ENCODE measurements around the gene LPAR5.
"Not testable (repeated sequence)": the region's sequence is repeated elsewhere in the genome, so short reads cannot be mapped to it uniquely, and the experiment has no call there.

The LPAR5 gene

GRCh38 chr12:6605421-6606330 is 30.1 kb downstream of the LPAR5 start:
- DNase-seq, result peak; percentile 48

- no peak for DNase-seq
Observed at GRCh38 chr12:6604259-6605029, 31.3 kb downstream of the LPAR5 start.

- peak; percentile 42 for DNase-seq
Observed at GRCh38 chr12:6603095-6603567, 32.6 kb downstream of the LPAR5 start.

GRCh38 chr12:6602526-6602925 is 33.2 kb downstream of the LPAR5 start:
- no peak for DNase-seq

GRCh38 chr12:6595673-6596072 is 40.1 kb downstream of the LPAR5 start:
- DNase-seq, result not testable (repeated sequence)

- DNase-seq, result no peak
Observed at GRCh38 chr12:6592087-6592486, 43.7 kb downstream of the LPAR5 start.

GRCh38 chr12:6586569-6586968 is 49.2 kb downstream of the LPAR5 start:
- not testable (repeated sequence) for DNase-seq

GRCh38 chr12:6584293-6584692 is 51.5 kb downstream of the LPAR5 start:
- no peak for DNase-seq

GRCh38 chr12:6582959-6583358 is 52.8 kb downstream of the LPAR5 start:
- DNase-seq, result no peak

- no peak for DNase-seq
Observed at GRCh38 chr12:6582196-6582595, 53.6 kb downstream of the LPAR5 start.

- DNase-seq, result no peak
Observed at GRCh38 chr12:6575648-6576047, 60.1 kb downstream of the LPAR5 start.

GRCh38 chr12:6574576-6575295 is 61.0 kb downstream of the LPAR5 start:
- no peak for DNase-seq

GRCh38 chr12:6573001-6573400 is 62.8 kb downstream of the LPAR5 start:
- DNase-seq, result no peak

GRCh38 chr12:6570264-6570887 is 65.4 kb downstream of the LPAR5 start:
- peak; percentile 41 for DNase-seq

GRCh38 chr12:6569786-6570185 is 66.0 kb downstream of the LPAR5 start:
- no peak for DNase-seq

GRCh38 chr12:6569312-6569711 is 66.4 kb downstream of the LPAR5 start:
- DNase-seq, result no peak
